SK-N-SH (cell line): ENCODE measurements around the gene IFT172.

Source experiments
- CHD2 ChIP-seq: fragments of 150-350 bp; IDR thresholded peaks from 2 replicates; pipeline ENCODE4 v1.6.1; 2018; ENCODE audit warnings: low read length; ENCODE audit not compliant: partially characterized antibody
- JUND ChIP-seq: IDR thresholded peaks from 2 replicates; pipeline ENCODE4 v1.4.0; 2012
- NFIC ChIP-seq: IDR thresholded peaks from 2 replicates; pipeline ENCODE4 v1.4.0; 2012; ENCODE audit warnings: borderline replicate concordance
- TF ChIP-seq, protein P1 (sequence below): fragments of 200-600 bp; sonication (generic); IDR thresholded peaks from 2 replicates; pipeline ENCODE4 v1.6.1; 2017; ENCODE audit warnings: antibody characterized with exemption, mild to moderate bottlenecking, moderate library complexity

DNA sequence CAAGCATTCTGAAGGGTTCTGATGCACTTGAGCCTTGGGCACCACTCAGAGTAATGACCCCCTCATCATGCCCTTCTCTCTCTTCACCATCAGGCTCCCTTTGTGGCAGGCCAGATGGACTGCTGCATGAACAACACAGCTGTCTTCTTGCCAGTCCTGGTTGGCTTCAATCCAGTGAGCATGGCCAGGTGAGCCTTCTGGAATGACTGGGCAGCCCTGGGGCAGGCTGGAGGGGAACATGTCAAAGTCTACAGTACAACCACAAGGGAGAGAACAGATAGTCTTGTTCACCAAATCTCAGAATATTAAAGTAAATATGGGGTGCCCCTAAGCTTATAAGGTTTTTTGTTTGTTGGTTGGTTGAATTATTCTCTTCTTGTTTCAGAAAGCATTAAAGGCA is 11.5 kb upstream of the IFT172 start:
- TF ChIP-seq, protein P1, sequence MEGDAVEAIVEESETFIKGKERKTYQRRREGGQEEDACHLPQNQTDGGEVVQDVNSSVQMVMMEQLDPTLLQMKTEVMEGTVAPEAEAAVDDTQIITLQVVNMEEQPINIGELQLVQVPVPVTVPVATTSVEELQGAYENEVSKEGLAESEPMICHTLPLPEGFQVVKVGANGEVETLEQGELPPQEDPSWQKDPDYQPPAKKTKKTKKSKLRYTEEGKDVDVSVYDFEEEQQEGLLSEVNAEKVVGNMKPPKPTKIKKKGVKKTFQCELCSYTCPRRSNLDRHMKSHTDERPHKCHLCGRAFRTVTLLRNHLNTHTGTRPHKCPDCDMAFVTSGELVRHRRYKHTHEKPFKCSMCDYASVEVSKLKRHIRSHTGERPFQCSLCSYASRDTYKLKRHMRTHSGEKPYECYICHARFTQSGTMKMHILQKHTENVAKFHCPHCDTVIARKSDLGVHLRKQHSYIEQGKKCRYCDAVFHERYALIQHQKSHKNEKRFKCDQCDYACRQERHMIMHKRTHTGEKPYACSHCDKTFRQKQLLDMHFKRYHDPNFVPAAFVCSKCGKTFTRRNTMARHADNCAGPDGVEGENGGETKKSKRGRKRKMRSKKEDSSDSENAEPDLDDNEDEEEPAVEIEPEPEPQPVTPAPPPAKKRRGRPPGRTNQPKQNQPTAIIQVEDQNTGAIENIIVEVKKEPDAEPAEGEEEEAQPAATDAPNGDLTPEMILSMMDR = no peak
- TF ChIP-seq NFIC (no peak), JUND (no peak), CHD2 (no peak)
